Loucy (cell line): Measurements from ENCODE around the gene KRT82.
A peak's percentile ranks its signal among the peaks of the same experiment; 100 is the strongest.

Experiments
- H2AFZ ChIP-seq: fragments of 200-600 bp; sonication (generic); 2 replicates; pipeline ENCODE4 v1.6.0; 2016; ENCODE audit warnings: antibody characterized with exemption, mild to moderate bottlenecking, low read length, moderate library complexity
- H3F3A ChIP-seq: fragments of 200-600 bp; 2 replicates; pipeline ENCODE4 v1.6.0; 2016; ENCODE audit warnings: antibody characterized with exemption, low read depth, mild to moderate bottlenecking
- H3K27me3 ChIP-seq: fragments of 200-600 bp; sonication (generic); 2 replicates; pipeline ENCODE4 v1.6.1; 2014; ENCODE audit warnings: low read length, mild to moderate bottlenecking; ENCODE audit not compliant: insufficient read depth, poor library complexity, severe bottlenecking
- H3K36me3 ChIP-seq: fragments of 200-600 bp; sonication (generic); 2 replicates; pipeline ENCODE4 v1.6.1; 2016; ENCODE audit warnings: low read length; ENCODE audit not compliant: insufficient read depth
- H3K4me1 ChIP-seq: fragments of 200-600 bp; sonication (generic); 2 replicates; pipeline ENCODE4 v1.5.1; 2014; ENCODE audit warnings: low read length, mild to moderate bottlenecking; ENCODE audit not compliant: insufficient read depth, poor library complexity, severe bottlenecking
- H3K4me2 ChIP-seq: fragments of 200-600 bp; sonication (generic); 2 replicates; pipeline ENCODE4 v1.6.0; 2014; ENCODE audit warnings: antibody characterized with exemption, low read length, low read depth, mild to moderate bottlenecking; ENCODE audit not compliant: poor library complexity, severe bottlenecking
- H3K4me3 ChIP-seq: fragments of 200-600 bp; sonication (generic); 2 replicates; pipeline ENCODE4 v1.5.1; 2014; ENCODE audit warnings: low read length, mild to moderate bottlenecking, mixed read lengths; ENCODE audit not compliant: poor library complexity, severe bottlenecking
- H3K79me2 ChIP-seq: fragments of 200-600 bp; sonication (generic); 2 replicates; pipeline ENCODE4 v1.6.1; 2014; ENCODE audit warnings: low read length; ENCODE audit not compliant: insufficient read depth
- H3K9ac ChIP-seq: fragments of 200-600 bp; sonication (generic); 2 replicates; pipeline ENCODE4 v1.6.0; 2014; ENCODE audit warnings: mild to moderate bottlenecking, low read depth, low read length, moderate library complexity; ENCODE audit not compliant: poor library complexity, severe bottlenecking
- H3K9me2 ChIP-seq: fragments of 200-600 bp; sonication (generic); replicated peaks from 2 replicates; pipeline ENCODE4 v1.6.1; 2016; ENCODE audit warnings: low read depth, low read length, mixed read lengths
- H3K9me3 ChIP-seq: fragments of 200-600 bp; sonication (generic); 2 replicates; pipeline ENCODE4 v1.6.1; 2014; ENCODE audit warnings: mild to moderate bottlenecking, antibody characterized with exemption, low read length, low read depth; ENCODE audit not compliant: insufficient read depth
- H4K20me1 ChIP-seq: fragments of 200-600 bp; sonication (generic); 2 replicates; pipeline ENCODE4 v1.6.0; 2014; ENCODE audit warnings: antibody characterized with exemption, low read length, mild to moderate bottlenecking; ENCODE audit not compliant: insufficient read depth, poor library complexity, severe bottlenecking
- CTCF ChIP-seq: fragments of 200-600 bp; sonication (generic); conservative IDR thresholded peaks from 2 replicates; pipeline ENCODE4 v1.5.1; 2014; ENCODE audit warnings: mild to moderate bottlenecking, antibody characterized with exemption, low read length
- EZH2phosphoT487 ChIP-seq: fragments of 200-600 bp; IDR thresholded peaks from 2 replicates; pipeline ENCODE4 v1.6.1; 2018; ENCODE audit warnings: antibody characterized with exemption, mild to moderate bottlenecking, moderate library complexity, borderline replicate concordance

The KRT82 gene

GRCh38 chr12:52382854-52383253, 23.3 kb downstream of the KRT82 start:
- H2AFZ ChIP-seq: no peak overlapping the region
- H3K79me2 ChIP-seq: no peaks in the 10 kb centered on the region
- H3F3A ChIP-seq: no peaks in the 10 kb centered on the region
- no peak for TF ChIP-seq EZH2phosphoT487
- TF ChIP-seq CTCF: no peak
- no peaks in the 10 kb centered on the region for H3K9me3 ChIP-seq
- H3K4me3 ChIP-seq: no peak overlapping the region
- peaks cover 6% of the 10 kb centered on the region for H3K4me1 ChIP-seq
- H3K36me3 ChIP-seq: no peaks in the 10 kb centered on the region
- no peaks in the 10 kb centered on the region for H3K9me2 ChIP-seq
- no peak overlapping the region for H3K9ac ChIP-seq
- no peak overlapping the region for H3K4me2 ChIP-seq
- H3K27me3 ChIP-seq: no peaks in the 10 kb centered on the region
- H4K20me1 ChIP-seq: no peaks in the 10 kb centered on the region

GRCh38 chr12:52381206-52381605, 24.9 kb downstream of the KRT82 start:
- Histone ChIP-seq H3K4me2 (no peak overlapping the region), H3K4me1 (peaks cover 6% of the 10 kb centered on the region), H2AFZ (no peak overlapping the region), H3K36me3 (no peaks in the 10 kb centered on the region), H3K27me3 (no peaks in the 10 kb centered on the region), H3K4me3 (no peak overlapping the region), H3K79me2 (no peaks in the 10 kb centered on the region), H3K9ac (no peak overlapping the region), H3K9me3 (no peaks in the 10 kb centered on the region), H4K20me1 (no peaks in the 10 kb centered on the region), H3K9me2 (no peaks in the 10 kb centered on the region), H3F3A (no peaks in the 10 kb centered on the region)
- TF ChIP-seq CTCF: no peak
- TF ChIP-seq EZH2phosphoT487: no peak

GRCh38 chr12:52380271-52380694, 25.9 kb downstream of the KRT82 start:
- Histone ChIP-seq H3K9ac (no peak overlapping the region), H3K4me2 (no peak overlapping the region), H2AFZ (no peak overlapping the region), H4K20me1 (no peaks in the 10 kb centered on the region), H3K27me3 (no peaks in the 10 kb centered on the region), H3K9me3 (no peaks in the 10 kb centered on the region), H3K4me3 (no peak overlapping the region), H3F3A (no peaks in the 10 kb centered on the region), H3K79me2 (no peaks in the 10 kb centered on the region), H3K4me1 (peaks cover 6% of the 10 kb centered on the region), H3K9me2 (no peaks in the 10 kb centered on the region), H3K36me3 (no peaks in the 10 kb centered on the region)
- TF ChIP-seq EZH2phosphoT487: no peak
- TF ChIP-seq CTCF: peak; percentile 73
